Spleen (tissue), 7 donors: ENCODE results near the gene DNAJC10.

Experiments used
- CTCF ChIP-seq, 11 experiments: fragments of 200-600 bp in 7 of 11; fragments of 450-650 bp in 4 of 11; sonication (generic) in 4 of 11; IDR thresholded peaks in 8 of 11; conservative IDR thresholded peaks in 3 of 11; 1 replicate in 7 of 11; 2 replicates in 4 of 11; pipeline versions ENCODE4 v1.4.0 to v1.8.0; 2016 to 2021; ENCODE audit warnings: antibody characterized with exemption in 11 of 11, inconsistent platforms in 4 of 11, mild to moderate bottlenecking in 1 of 11
- POLR2A ChIP-seq, 3 donors: fragments of 450-650 bp; IDR thresholded peaks; one replicate each; pipeline ENCODE4 v1.5.1; 2017; ENCODE audit warnings: antibody characterized with exemption in 3 of 3, mild to moderate bottlenecking in 1 of 3
- donor health status: DM: no; HTN: no; CAD: no; lungs with moderate emphysema.
- donor health status: DM: no; HTN: no; CAD: no.
- donor health status: DM: no; HTN: no; CAD: no.

DNA sequence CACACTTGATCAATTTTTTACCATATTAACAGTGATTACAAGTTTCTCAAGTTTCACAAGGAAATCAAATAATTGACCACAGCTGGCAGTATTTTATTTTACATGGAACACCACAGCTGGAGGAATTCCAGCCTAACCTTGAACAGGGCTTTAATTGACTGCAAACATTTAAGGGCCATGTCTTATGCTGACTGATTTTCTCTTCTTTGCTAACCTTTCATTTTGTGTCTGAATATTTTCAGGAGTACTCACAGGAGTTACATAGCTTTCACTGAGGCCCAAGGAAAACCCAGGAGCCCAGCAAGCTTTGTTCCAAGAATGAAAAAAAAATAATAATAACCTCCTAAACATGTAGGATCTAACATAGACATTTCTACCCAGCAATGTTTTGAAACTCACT, 100.8 kb downstream of the DNAJC10 start:
- no peak for TF ChIP-seq POLR2A (IDR thresholded peaks at IDR 0.05)
- no peak for TF ChIP-seq CTCF (IDR thresholded peaks at IDR 0.05 in 8 of 11, conservative IDR thresholded peaks at IDR 0.05 in 3 of 11)
